Left ventricle myocardium inferior (tissue), 1 donor: ENCODE data around the gene CNTNAP2. TPM values are rescaled to one million over a fixed set of nuclear protein-coding genes. Genes with fewer than 3 reads are reported as not detected.

Source experiments
- DNase-seq: peaks from one replicate; pipeline ENCODE4 v3.0.0-alpha.2; 2020
- H3K27ac ChIP-seq: fragments of 200-600 bp; replicated peaks from 2 replicates; pipeline ENCODE4 v1.8.0; 2021
- H3K27me3 ChIP-seq: fragments of 200-600 bp; 2 replicates; pipeline ENCODE4 v1.8.0; 2021; ENCODE audit warnings: low read depth
- H3K36me3 ChIP-seq: fragments of 200-600 bp; 2 replicates; pipeline ENCODE4 v1.8.0; 2021
- H3K4me1 ChIP-seq: fragments of 200-600 bp; 2 replicates; pipeline ENCODE4 v1.8.0; 2021
- H3K4me3 ChIP-seq: fragments of 200-600 bp; 2 replicates; pipeline ENCODE4 v1.8.0; 2021; ENCODE audit warnings: mild to moderate bottlenecking, moderate library complexity
- H3K9me3 ChIP-seq: fragments of 200-600 bp; replicated peaks from 2 replicates; pipeline ENCODE4 v1.8.0; 2021
- intact Hi-C: fragments of 100-400 bp; cut with micrococcal nuclease; formaldehyde crosslinking; loops from one replicate; pipeline ENCODE4 v1.11.0; 2022
- total RNA-seq: library from RNA; stranded (reverse); fragmentation: NEBNext Ultra II Directional; extraction: Animal tissue kit (Norgen Biotek cat#: 25700); gene quantifications from one replicate; pipeline ENCODE4 v1.2.1, GENCODE V29; 2021
- TF ChIP-seq, protein P1 (sequence below): fragments of 200-600 bp; IDR thresholded peaks from 2 replicates; pipeline ENCODE4 v1.8.0; 2021; ENCODE audit warnings: antibody characterized with exemption, mild to moderate bottlenecking, borderline replicate concordance
- donor health status: DM: no; HTN: yes; CAD: no; lungs with severe emphysema.

Gene CNTNAP2
- total RNA-seq, 1 donor from 2014 or later, result 0.99 TPM

- H3K27ac ChIP-seq, result no peak overlapping the region
- no peaks in the 10 kb centered on the region for H3K9me3 ChIP-seq
- DNase-seq, result no peak
- no peaks in the 10 kb centered on the region for H3K27me3 ChIP-seq
- H3K4me3 ChIP-seq, result no peak overlapping the region
- no peaks in the 10 kb centered on the region for H3K4me1 ChIP-seq
- TF ChIP-seq, protein P1, sequence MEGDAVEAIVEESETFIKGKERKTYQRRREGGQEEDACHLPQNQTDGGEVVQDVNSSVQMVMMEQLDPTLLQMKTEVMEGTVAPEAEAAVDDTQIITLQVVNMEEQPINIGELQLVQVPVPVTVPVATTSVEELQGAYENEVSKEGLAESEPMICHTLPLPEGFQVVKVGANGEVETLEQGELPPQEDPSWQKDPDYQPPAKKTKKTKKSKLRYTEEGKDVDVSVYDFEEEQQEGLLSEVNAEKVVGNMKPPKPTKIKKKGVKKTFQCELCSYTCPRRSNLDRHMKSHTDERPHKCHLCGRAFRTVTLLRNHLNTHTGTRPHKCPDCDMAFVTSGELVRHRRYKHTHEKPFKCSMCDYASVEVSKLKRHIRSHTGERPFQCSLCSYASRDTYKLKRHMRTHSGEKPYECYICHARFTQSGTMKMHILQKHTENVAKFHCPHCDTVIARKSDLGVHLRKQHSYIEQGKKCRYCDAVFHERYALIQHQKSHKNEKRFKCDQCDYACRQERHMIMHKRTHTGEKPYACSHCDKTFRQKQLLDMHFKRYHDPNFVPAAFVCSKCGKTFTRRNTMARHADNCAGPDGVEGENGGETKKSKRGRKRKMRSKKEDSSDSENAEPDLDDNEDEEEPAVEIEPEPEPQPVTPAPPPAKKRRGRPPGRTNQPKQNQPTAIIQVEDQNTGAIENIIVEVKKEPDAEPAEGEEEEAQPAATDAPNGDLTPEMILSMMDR, result no peak
- intact Hi-C loops, result no loop called here
- no peaks in the 10 kb centered on the region for H3K36me3 ChIP-seq
These were observed 1284.3 kb downstream of the CNTNAP2 start for GRCh38 chr7:147400925-147401324.

DNA sequence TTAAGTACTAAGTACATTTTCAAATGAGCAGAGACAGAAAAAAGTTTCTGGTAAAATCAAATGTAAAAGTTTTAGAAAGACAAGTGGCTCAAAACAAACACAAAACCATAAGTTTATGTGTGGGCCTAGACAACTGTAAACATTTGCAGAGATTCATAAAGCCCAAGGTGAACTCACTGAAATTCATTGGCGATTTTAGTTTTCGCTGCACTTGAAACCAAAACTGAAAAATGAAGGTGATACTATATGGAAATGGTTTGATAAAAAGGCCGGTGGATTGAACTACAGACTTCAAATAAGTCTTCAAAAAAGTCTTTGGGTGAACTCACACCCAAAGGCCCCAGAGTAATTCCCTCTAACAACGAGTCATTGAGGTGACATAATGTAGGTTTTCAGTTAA, 1289.0 kb downstream of the CNTNAP2 start:
- Histone ChIP-seq H3K27ac (no peak overlapping the region), H3K27me3 (no peaks in the 10 kb centered on the region), H3K36me3 (no peaks in the 10 kb centered on the region), H3K9me3 (no peaks in the 10 kb centered on the region), H3K4me1 (no peaks in the 10 kb centered on the region), H3K4me3 (no peak overlapping the region)
- TF ChIP-seq, protein P1, result no peak
- DNase-seq, result no peak
- intact Hi-C loops, result no loop called here

- no peaks in the 10 kb centered on the region for H3K4me1 ChIP-seq
- intact Hi-C loops, result no loop called here
- TF ChIP-seq, protein P1, result no peak
- DNase-seq, result no peak
- H3K27me3 ChIP-seq, result no peaks in the 10 kb centered on the region
- no peak overlapping the region for H3K4me3 ChIP-seq
- no peaks in the 10 kb centered on the region for H3K9me3 ChIP-seq
- H3K36me3 ChIP-seq, result no peaks in the 10 kb centered on the region
- H3K27ac ChIP-seq, result no peak overlapping the region
These were observed 1290.0 kb downstream of the CNTNAP2 start for GRCh38 chr7:147406521-147407135.

DNA sequence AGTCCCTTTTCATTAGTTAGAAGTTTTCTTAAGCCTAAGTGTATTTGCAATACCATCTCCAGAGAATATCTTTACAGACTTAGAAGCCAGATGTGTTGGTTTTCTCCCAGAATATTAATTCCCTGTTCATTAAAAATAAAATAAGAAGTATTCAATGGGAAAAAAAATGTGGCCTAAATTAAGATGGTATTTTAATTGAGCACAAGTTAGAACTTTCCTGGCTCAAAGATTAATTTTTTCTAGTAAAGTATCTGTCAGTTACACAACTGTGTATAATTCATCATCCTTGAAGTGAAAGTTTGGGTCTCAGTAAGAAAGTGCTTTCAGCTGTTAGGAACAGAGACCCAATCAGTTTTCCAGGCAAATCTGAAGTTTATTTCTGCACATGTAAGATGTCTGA, 1294.5 kb downstream of the CNTNAP2 start:
- no peaks in the 10 kb centered on the region for H3K36me3 ChIP-seq

DNA sequence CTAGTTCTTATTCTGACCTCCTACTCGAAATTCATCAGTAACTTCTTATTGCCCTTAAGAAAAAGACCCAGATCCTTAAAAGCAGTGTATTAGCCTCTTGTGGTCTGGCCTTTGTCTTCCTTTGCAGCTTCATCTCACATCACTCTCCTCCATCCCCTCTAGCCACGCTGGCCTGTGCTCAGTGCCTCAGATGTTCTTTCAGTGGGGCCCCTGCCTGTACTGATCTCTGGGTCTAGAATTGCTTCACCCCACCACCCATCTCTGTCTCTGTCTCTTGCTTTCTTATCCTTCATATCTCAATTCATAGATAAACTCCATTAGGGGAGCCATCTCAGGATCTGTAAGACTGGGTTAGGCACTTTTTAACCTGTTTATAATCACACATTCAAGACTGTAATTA, 1295.5 kb downstream of the CNTNAP2 start:
- no peak overlapping the region for H3K4me3 ChIP-seq
- peaks cover 6% of the 10 kb centered on the region for H3K9me3 ChIP-seq
- H3K27me3 ChIP-seq, result no peaks in the 10 kb centered on the region
- no peak overlapping the region for H3K27ac ChIP-seq
- no peak for DNase-seq
- H3K4me1 ChIP-seq, result no peaks in the 10 kb centered on the region
- no peaks in the 10 kb centered on the region for H3K36me3 ChIP-seq
- TF ChIP-seq, protein P1, result no peak
- intact Hi-C loops, result no loop called here

More for the DNA sequence above, 1294.5 kb downstream of the CNTNAP2 start:
- Histone ChIP-seq H3K27me3 (no peaks in the 10 kb centered on the region), H3K4me1 (no peaks in the 10 kb centered on the region), H3K4me3 (no peak overlapping the region), H3K27ac (no peak overlapping the region), H3K9me3 (peaks cover 6% of the 10 kb centered on the region)
- DNase-seq, result no peak
- TF ChIP-seq, protein P1, result no peak
- intact Hi-C loops, result no loop called here
